Pulmonary artery endothelial cell (primary cell): ENCODE data around the gene OR4E1. TPM values are rescaled to one million over a fixed set of nuclear protein-coding genes. Genes with fewer than 3 reads are reported as not detected.
A peak's percentile ranks its signal among the peaks of the same experiment; 100 is the strongest.
"Not testable (repeated sequence)": the region's sequence is repeated elsewhere in the genome, so short reads cannot be mapped to it uniquely, and the experiment has no call there.

Experiments used
- DNase-seq: peaks from one replicate; pipeline ENCODE4 v3.0.0-alpha.2; 2011; ENCODE audit warnings: low read depth, low spot score
- total RNA-seq: library from RNA; depleted of rRNA; stranded (reverse); fragments of >200 nt; gene quantifications from 2 replicates; pipeline ENCODE4 v1.2.3, GENCODE V29; 2014

The OR4E1 gene, protein sequence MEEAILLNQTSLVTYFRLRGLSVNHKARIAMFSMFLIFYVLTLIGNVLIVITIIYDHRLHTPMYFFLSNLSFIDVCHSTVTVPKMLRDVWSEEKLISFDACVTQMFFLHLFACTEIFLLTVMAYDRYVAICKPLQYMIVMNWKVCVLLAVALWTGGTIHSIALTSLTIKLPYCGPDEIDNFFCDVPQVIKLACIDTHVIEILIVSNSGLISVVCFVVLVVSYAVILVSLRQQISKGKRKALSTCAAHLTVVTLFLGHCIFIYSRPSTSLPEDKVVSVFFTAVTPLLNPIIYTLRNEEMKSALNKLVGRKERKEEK
- total RNA-seq = under 0.01 TPM in 1 of 2 replicates, not detected in the other

DNA sequence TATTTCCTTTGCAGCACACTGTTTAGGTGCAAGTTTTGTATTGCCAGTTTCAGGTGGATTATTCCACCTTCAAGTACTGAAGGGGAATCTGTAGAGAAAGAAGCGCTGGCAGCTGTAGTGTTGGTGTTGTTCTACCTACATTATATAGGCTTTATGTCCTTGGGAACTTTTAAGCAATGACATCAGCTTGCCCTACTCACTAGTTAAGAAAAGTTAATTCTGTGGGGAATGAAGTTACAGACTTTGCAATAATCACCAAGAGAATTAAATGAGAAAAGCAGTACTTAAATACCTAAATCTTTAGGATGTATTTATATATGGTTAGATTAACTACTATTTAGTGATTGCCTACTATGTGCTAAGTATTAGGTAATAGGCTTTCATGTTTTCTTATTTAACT, at the start of gene OR4E1:
TSS of gene OR4E1 (minus strand) at position 101 of the 400 bp plus-strand sequence. CDS start 2,883 bp downstream, outside the sequence.
- DNase-seq = no peak

DNA sequence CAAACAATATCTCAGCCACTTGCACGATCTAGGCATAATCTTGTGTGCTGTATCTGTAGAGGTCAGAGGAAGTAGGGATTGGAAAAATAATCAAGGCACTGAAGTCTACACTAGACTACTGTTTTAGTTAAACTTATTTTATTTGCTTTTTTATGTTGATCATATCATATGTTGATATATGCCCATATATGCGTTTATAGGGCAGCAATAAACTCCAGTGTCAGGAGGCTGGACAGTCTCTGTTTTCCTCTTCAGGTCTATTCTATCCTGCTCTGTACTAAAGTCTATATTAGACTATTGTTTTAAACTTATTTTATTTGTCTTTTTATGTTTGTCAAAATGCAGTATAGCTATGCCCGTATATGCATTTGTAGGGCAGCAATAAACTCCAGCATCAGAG, 47.9 kb upstream of the OR4E1 start:
- no peak for DNase-seq

DNA sequence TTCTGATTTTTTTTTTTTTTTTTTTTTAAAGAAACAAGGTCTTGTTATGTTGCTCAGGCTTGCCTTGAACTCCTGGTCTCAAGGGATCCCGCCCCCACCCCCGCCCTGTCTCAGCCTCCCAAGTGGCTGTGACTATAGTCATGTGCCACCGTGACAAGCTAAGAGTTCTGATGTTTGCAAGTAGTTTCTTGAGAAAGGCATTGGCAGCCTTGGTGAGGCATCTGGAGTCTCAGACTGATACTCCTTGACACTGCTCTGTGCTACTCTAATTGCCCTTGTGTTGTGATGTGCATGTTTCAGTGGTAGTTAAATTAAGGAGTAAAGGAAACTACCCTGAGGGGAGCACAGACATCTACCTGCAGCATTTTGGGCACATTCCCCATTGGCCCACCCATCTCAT, 46.2 kb upstream of the OR4E1 start:
- no peak for DNase-seq

DNA sequence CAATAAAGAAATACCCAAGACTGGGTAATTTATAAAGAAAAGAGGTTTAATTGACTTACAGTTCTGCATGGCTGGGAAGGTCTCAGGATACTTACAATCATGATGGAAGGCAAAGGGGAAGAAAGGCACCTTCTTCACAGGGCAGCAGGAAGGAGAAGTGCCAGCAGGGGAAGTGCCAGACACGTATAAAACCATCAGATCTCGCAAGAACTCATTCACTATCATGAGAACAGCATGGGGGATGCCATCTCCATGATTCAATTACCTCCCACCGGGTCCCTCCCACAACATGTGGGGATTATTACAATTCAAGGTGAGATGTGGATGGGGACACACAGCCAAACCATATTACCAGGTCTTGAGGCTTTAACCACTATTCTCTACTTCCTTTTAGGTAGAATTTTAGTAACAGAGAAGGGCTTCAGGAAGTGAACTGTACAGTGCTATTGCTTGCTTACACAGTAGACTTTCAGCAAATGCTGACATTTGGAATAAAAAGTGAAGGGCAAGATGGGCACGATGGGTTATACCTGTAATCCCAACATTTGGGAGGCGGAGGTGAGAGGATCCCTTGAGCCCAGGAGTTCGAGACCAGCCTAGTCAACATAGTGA, 40.8 kb upstream of the OR4E1 start:
- no peak for DNase-seq

DNA sequence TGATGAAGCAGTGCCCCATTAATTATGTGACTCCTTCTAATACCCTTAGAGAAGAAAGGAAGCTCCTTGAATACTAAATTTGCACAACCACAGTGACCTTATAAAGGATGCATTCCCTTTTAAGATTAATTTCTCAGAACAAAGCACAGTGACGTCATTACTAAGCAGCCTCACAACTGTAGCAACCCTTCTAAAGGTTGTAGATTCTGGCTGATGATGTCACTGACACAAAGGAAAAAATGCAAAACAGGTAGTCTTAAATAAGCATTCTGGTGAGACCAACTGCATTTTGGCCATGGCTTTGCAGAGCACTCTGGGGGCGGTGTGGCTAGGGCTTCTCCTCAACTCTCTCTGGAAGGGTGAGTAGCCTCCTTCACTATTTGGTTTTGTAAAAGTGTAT, 38.4 kb upstream of the OR4E1 start:
- DNase-seq = no peak

DNA sequence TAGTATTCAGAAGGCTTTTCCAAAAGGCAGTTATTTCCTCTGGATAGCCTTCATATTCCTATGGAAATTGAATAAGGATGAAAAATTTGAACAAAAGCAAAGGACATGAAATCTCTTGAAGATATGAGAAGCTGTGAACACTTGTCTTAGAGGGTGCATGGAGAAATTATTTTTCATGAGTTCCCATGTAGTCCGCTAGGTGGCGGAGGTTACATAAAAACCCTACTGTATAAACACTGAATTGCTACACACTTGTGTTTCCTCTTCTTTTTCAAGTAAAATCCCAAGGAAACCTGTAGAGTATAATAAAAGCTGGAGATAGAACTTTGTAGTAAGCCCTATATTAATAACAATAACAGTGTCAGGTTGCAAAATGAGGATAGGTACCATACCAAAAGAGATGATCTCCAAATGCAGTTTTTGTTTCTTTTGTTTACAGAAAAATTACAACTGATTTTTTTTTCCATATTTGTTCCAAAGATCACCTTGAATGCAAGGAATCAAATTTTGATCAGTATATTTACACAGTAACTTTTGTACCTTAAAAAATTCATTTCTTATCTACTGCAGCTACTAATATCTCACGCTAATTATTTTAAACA, 37.8 kb upstream of the OR4E1 start:
- peak; percentile 4 for DNase-seq

DNA sequence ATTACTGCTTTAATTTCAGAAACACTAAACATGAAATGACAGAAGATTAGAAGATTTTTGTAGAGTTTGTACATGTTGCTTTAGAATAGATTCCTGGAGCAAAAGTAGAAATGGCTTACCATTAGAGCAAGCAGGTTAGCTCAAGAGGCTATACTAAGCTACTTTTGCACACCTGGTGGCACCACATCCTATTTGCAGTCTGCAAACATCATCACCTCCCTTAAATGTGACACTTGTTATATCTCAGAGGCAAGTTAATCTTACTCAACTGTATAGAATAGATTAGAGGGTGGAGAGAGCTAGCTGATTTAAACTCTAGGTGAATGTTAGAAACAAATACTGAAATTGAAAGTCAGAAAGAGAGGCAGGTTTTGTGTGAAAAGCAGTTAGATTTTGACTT, 30.7 kb upstream of the OR4E1 start:
- DNase-seq = no peak

DNA sequence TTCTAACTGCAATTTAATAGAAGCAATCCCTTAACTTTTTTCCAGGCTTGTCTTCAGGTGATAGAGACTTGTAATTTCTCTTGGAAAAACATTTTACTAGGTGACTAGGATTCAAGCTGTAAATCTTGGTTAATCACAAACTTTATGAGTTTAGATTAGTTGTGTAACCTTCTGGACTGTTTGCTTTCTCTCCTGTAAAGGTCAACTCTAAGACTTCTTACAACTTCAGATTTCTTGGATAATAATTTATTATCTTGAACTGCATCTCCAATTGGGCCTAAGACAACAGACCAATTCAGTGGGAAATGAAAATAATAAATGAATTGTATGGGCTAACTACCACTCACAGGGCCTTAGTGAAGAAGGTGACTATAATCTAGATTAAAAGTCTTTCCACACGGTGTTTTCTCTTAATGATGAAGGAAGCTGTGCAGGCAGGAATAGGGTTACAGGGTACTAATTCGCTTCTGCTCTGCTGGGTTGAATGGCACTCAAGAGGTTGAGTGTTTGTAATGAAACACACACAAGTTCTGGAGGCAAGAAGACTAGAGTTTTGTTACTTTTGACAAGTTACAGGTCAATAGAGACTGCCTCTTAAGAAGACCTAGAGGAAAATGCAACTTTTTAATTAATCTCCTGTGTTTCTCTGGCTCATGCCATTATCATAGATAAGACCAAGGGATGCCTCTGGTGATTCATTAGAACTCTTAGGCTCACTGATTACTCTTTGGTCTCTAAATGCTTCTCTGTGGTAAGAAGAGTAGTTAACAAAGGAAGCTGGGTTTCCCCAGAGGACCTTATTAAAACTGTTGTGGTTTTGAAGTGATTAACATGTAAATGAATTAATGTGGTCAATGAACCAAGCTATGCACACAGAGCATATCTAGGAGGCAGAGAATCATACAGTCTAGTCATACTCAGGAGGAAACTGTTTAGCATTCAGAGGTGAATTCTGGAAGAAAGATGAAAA, 30.0 kb upstream of the OR4E1 start:
- no peak for DNase-seq

DNA sequence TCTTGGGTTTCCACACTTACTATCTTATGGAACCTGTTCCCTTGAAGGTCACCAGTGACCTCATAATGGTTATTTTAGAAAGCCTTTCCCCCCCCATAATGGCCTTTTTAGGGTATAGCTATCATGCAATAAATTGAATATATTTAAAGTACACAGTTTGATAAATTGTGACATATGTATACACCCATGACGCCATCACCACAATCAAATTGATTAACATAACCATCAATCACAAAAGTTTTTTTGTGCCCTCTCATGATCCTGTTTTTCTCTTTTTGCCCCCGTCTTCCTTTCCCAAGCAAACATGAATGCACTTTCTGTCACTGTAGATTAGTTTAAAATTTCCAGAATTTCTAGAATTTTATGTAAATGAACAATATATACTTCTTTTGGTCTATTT, 28.7 kb upstream of the OR4E1 start:
- DNase-seq = no peak

DNA sequence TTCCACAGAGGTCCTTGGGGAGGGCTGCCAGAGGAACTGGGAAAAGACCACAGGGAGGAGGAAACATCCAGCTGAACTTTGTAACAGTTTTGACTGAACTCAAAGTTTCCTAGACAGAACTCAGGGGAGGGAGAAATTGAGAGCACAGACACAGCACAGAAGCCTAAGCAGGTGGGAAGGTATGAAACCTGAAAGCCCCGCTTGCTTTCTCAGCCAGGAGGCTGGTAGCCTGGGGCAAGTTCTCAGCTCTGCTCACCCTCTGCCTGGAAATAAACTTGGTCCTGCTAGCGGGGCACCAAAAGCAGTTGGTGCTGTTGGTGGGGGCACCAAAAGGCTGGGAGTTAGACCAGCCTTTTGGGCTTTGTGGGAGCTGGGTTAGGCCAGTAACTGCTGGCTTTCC, 25.9 kb upstream of the OR4E1 start:
- no peak for DNase-seq

DNA sequence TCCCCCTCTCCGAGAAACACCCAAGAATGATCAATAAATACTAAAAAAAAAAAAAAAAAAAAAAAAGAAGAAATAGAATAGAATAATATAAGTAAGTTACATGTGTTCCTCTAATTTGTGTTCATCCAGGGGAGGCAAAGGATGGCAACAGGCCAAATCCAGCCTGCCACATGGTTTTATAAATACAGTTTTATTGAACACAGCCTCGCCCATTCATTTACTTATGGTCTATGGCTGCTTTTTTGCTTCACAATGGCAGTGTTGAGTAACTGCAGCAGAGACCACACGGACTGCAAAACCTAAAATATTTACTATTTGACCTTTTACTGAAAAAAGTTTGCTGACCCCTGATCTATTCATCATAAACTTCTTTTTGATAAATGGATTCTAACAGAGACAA, 24.9 kb upstream of the OR4E1 start:
- not testable (repeated sequence) for DNase-seq

DNA sequence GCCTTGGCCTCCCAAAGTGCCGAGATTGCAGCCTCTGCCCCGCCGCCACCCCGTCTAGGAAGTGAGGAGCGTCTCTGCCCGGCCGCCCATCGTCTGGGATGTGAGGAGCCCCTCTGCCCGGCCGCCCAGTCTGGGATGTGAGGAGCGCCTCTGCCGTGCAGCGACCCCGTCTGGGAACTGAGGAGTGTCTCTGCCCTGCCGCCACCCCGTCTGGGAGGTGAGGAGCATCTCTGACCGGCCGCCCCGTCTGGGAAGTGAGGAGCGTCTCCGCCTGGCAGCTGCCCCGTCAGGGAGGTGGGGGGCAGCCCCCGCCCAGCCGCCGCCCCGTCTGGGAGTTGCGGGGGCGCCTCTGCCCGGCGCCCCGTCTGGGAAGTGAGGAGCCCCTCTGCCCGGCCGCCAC, 24.0 kb upstream of the OR4E1 start:
- DNase-seq = not testable (repeated sequence)

DNA sequence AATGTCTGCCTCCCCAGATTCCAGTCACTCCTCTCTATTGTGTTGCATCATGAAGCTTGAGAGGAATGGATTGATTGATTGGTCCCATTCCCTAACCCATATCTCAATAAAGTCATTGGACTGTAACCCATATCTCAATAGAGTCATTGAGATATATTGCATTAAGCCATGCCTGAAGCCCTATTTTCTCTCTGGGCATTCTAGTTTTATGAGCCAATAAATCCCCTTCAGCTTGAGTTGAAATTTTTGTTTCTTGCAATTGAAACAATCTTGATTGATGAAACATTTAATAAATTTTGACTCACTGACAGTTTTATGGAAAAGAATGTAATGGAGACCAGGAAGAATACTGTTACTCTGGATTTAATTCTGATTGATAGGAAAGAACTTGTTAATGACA, 20.8 kb upstream of the OR4E1 start:
- DNase-seq = no peak

DNA sequence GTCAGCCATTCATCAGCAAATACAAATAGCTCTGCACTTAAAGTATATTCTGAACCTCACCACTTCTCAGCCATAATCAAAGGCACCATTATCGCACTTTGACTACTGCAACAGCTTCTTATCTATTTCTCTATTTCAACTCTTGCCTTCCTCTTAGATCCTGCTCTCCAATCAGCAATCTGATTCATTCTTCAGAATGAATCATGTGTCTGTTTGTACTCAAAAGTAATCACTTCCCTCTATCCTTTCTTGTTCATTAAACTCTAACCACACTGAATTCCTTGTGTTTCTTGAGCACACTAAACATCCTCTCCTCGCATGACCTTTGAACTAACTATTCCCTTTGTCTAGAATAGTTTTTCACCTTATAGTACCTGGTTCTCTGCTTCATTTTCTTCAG, 12.8 kb upstream of the OR4E1 start:
- DNase-seq = no peak

DNA sequence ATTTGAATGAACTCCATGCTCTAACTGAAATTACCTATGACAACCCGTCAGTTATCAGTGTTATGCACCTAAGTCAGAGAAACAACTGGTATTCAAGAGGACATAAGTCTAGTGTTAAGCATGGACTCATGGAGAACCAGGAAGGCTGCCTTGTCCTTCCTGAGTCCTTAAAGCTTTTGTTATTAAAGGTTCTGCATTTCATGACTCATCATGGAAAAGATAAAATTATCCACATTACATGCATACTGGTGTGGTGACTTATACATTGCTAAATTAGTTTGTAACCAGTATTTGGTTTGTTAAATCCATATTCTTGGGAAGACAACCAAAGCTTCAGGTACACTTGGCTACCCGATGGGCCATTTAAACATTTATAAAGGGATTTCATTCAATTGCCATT, 6.5 kb upstream of the OR4E1 start:
- no peak for DNase-seq

DNA sequence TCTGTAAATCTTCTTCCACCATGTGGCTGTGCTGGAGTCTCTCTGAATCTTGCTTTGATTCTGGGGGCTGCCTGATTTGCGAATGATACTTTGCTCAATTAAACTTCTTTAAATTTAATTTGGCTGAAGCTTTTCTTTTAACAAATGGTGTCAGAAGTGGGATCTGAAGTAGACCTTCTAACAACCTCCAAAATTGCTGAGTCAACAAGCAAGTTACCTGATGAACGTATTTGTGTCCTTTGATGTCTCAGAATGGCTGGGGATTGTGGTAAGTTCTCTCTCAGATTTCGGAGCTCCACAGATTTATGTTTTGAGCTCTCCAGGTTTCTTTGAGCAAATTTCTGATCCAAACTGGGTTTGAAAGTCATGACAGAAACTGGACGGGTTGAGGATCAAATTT, 1.9 kb upstream of the OR4E1 start:
- DNase-seq = no peak

DNA sequence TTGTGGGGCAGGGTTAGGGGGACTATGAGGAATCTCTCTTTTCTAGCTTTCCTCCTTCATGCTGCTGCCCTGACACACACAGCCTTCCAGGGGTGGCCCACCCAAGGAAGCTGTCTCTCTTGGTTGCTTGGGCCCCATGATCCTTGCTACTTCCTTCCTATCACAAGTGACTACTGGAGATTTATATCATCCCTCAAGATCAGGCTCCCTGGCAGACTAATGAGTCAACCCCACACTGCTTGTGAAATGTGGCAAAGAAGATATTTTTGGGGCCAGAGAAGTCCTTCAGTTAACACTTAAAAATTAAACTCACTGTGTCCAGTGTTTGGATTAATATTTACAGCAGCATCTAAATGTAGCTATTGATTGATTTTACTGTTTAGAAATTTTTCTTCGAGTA, 1.5 kb downstream of the OR4E1 start:
- DNase-seq = no peak

DNA sequence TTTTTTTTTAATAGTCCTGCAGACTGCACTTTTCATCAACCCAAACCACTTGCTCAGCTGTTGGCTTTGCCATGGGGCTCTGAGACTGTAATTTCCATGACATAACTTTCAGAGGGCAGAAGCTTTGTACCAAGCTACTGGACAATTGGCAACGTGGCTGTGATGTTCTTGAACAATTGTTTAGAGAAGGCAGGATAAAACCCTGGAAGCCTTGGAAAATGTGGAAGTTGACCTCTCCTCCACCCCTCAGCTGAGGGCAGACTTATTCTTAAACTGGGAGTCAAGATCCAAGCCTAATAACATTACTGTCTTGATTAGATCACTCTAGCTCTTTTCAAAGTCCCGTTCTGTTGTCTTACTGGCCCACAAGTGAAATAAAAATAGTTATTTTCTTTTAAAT, 2.2 kb downstream of the OR4E1 start:
- DNase-seq = peak; percentile 37

DNA sequence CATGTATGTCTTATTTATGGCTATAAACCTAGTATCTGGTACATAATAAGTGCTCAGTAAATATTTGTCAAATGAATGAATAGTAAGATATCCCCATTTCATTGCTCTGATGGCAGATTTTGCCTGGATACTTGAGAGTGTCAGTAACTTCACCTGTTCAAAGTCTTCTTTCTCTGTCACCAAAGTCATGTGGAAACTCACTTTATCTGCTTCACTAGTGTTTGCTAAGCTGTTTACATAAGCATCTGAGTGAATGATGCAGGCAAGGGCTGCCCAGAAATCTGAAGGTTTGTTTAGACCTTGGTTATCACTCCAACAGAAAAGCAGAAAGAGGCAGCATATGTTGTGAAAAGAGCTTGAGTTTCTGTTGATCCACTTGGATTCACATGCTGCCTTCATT, 4.3 kb downstream of the OR4E1 start:
- no peak for DNase-seq

DNA sequence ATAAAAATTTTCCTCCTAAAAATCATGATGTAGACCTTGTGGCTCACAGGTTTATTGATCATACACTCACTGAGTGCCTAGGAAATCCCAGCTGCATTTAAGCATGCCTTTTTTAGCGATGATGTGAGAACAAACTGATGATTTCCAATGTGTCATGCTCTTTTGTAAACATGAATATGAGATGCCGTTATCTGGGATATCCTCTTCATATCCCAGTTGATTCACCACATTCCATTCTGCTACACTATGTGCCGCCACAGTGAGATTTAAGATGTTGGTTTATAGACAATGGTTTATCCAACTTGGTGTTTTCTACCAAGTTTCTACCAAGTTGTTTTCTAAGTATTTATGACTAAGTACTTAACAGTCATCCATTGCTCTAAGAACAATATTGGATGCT, 5.2 kb downstream of the OR4E1 start:
- DNase-seq = peak; percentile 36

DNA sequence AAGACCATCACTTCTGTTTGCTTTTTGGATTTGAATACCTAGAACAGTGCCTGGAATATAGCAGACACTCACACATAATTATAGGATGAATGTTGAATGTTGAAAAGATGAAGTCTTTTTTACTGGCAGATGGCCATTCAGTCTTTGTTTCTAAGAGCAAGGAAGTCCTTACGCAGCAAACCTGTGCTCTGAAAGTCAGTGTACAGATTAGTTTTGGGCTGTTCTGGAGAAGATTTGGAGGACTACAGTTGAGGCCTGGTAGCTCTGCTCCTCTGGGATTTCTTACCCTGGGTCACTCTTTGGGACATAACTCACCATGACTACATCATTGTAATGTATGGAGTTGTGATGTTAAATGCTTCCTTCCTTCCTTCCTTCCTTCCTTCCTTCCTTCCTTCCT, 16.6 kb downstream of the OR4E1 start:
- DNase-seq = no peak

DNA sequence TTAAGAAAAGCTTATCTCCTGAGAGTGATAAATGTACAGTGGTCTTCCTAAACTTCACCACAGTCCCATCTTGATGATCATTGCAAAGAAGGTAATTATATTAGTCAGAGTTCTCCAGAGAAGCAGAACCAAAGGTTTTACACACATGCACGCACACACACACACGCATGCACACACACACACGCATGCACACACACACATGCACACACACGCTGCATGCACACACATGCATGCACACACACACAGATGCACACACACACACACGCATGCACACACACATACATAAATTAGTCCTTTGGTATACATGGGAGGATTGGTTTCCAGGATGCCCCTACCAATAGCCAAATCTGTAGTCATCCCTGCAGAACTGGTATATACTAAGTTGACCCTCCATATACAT, 19.4 kb downstream of the OR4E1 start:
- DNase-seq = no peak
